ENCODE data around the gene CFAP99. TPM values are rescaled to one million over a fixed set of nuclear protein-coding genes. Genes with fewer than 3 reads are reported as not detected.

The CFAP99 gene
- total RNA-seq, 3 donors from 2014 or later, result 0.15 to 2.0 TPM; not detected in 1

- DNase-seq (ENCODE audit: low spot score in 2 of 2), result no peak
- intact Hi-C loops (cut with DNase I; ENCODE audit: low total_unique reads), result no loop called here
- no peak overlapping the region for H3K4me3 ChIP-seq
- H3K9me3 ChIP-seq, result no peaks in the 10 kb centered on the region
- no peak for TF ChIP-seq CTCF (IDR thresholded peaks at IDR 0.05)
- no peak for TF ChIP-seq POLR2A (IDR thresholded peaks at IDR 0.05)
- no peak for TF ChIP-seq POLR2AphosphoS5 (IDR thresholded peaks at IDR 0.05)
- H3K27ac ChIP-seq, result no peak overlapping the region
- peaks cover 5% of the 10 kb centered on the region for H3K36me3 ChIP-seq
- H3K4me1 ChIP-seq, result no peaks in the 10 kb centered on the region
- no peaks in the 10 kb centered on the region for H3K27me3 ChIP-seq
Measured at GRCh38 chr4:2507855-2508254, 89.1 kb downstream of the CFAP99 start.

- no peak for TF ChIP-seq CTCF (IDR thresholded peaks at IDR 0.05)
- TF ChIP-seq POLR2AphosphoS5 (IDR thresholded peaks at IDR 0.05), result no peak
- TF ChIP-seq POLR2A (IDR thresholded peaks at IDR 0.05), result no peak
- Histone ChIP-seq H3K9me3 (no peaks in the 10 kb centered on the region), H3K36me3 (peaks cover 7% of the 10 kb centered on the region), H3K27ac (no peak overlapping the region), H3K4me1 (no peaks in the 10 kb centered on the region), H3K4me3 (no peak overlapping the region), H3K27me3 (no peaks in the 10 kb centered on the region)
- intact Hi-C loops (cut with DNase I; ENCODE audit: low total_unique reads), result no loop called here
- DNase-seq (ENCODE audit: low spot score in 2 of 2), result no peak
Measured at GRCh38 chr4:2510351-2511259, 91.8 kb downstream of the CFAP99 start.

GRCh38 chr4:2511645-2512131 is 92.9 kb downstream of the CFAP99 start:
- H3K4me1 ChIP-seq, result no peaks in the 10 kb centered on the region
- no peak for DNase-seq (ENCODE audit: low spot score in 2 of 2)
- H3K27me3 ChIP-seq, result no peaks in the 10 kb centered on the region
- H3K4me3 ChIP-seq, result no peak overlapping the region
- TF ChIP-seq POLR2AphosphoS5 (IDR thresholded peaks at IDR 0.05) (no peak), POLR2A (IDR thresholded peaks at IDR 0.05) (no peak), CTCF (IDR thresholded peaks at IDR 0.05) (no peak)
- intact Hi-C loops (cut with DNase I; ENCODE audit: low total_unique reads), result no loop called here
- H3K9me3 ChIP-seq, result no peaks in the 10 kb centered on the region
- H3K36me3 ChIP-seq, result peaks cover 7% of the 10 kb centered on the region
- H3K27ac ChIP-seq, result peak overlapping the region in 1 of 2 donors; percentile 17

Other genes starting within 250 kb of the CFAP99 start
- 10 to 100 TPM; 14.1 to 19.6 (median 17.4) TPM for gene HAUS3, start 176.8 kb upstream of the CFAP99 start, total RNA-seq
- gene POLN, start 176.8 kb upstream of the CFAP99 start, total RNA-seq, result 1 to 10 TPM; 3.3 to 4.7 (median 4.3) TPM
- 10 to 100 TPM; 34.7 to 55.8 (median 37.9) TPM for gene MXD4, start 156.8 kb upstream of the CFAP99 start, total RNA-seq
- 10 to 100 TPM; 12.3 to 14.1 (median 13.9) TPM for gene ZFYVE28, start 310 bp upstream of the CFAP99 start, total RNA-seq
- 10 to 100 TPM; 35.7 to 52.7 (median 40.8) TPM for gene RNF4, start 50.2 kb downstream of the CFAP99 start, total RNA-seq
- gene FAM193A, start 117.7 kb downstream of the CFAP99 start, total RNA-seq, result 10 to 100 TPM; 24.5 to 26.5 (median 24.7) TPM

All from breast epithelium (tissue), 4 donors.